H1 (cell line): ENCODE results near the gene PPIL3. TPM values are rescaled to one million over a fixed set of nuclear protein-coding genes. Genes with fewer than 3 reads are reported as not detected.

Experiments used
- CREB1 ChIP-seq: IDR thresholded peaks from 2 replicates; pipeline ENCODE4 v1.6.1; 2012; ENCODE audit warnings: inconsistent platforms
- KDM1A ChIP-seq: fragments of 200-600, 300-600 bp; sonication (generic); IDR thresholded peaks from 2 replicates; pipeline ENCODE4 v1.7.1; 2016; ENCODE audit warnings: mild to moderate bottlenecking, low read length, borderline replicate concordance
- KDM4A ChIP-seq: IDR thresholded peaks from one replicate; pipeline ENCODE4 v1.7.1; 2012; ENCODE audit warnings: low read depth, mild to moderate bottlenecking, moderate library complexity, low read length, inconsistent platforms; ENCODE audit not compliant: severe bottlenecking
- SIX5 ChIP-seq: IDR thresholded peaks from 2 replicates; pipeline ENCODE4 v1.6.1; 2011; ENCODE audit warnings: mild to moderate bottlenecking, low read depth, low read length
- SP2 ChIP-seq: IDR thresholded peaks from 2 replicates; pipeline ENCODE4 v1.6.1; 2012; ENCODE audit warnings: mild to moderate bottlenecking, low read length, inconsistent platforms
- SUZ12 ChIP-seq: fragments of 200-600 bp; sonication (generic); IDR thresholded peaks from 2 replicates; pipeline ENCODE4 v1.6.1; 2012; ENCODE audit warnings: mild to moderate bottlenecking, inconsistent platforms, low read length, moderate library complexity, mixed read lengths
- TEAD4 ChIP-seq: IDR thresholded peaks from 2 replicates; pipeline ENCODE4 v1.6.1; 2012; ENCODE audit warnings: low read depth, low read length, inconsistent platforms, mixed read lengths
- USF2 ChIP-seq: IDR thresholded peaks from 2 replicates; pipeline ENCODE4 v1.6.1; 2011; ENCODE audit warnings: low read length, improper control_type of control experiment
- YY1 ChIP-seq: IDR thresholded peaks from 2 replicates; pipeline ENCODE4 v1.6.1; 2011; ENCODE audit warnings: low read depth, mild to moderate bottlenecking, low read length
- polyA plus RNA-seq, 7 experiments: library from polyadenylated mRNA; depleted of rRNA in 3 of 7; stranded (reverse) in 5 of 7; unstranded in 2 of 7; fragments of >200 nt in 5 of 7; fragments of 200-250 nt in 2 of 7; gene quantifications; 1 replicate in 5 of 7; 2 replicates in 1 of 7; 4 replicates in 1 of 7; pipeline versions ENCODE4 v1.2.1 to v1.2.3, GENCODE V29; 2011 to 2013; ENCODE audit warnings: missing spikeins in 2 of 7, mixed read lengths in 2 of 7
- total RNA-seq: library from RNA; stranded (reverse); fragmentation: NEBNext Ultra II Directional; extraction: Animal tissue kit (Norgen Biotek cat#: 25700); gene quantifications from 2 replicates; pipeline ENCODE4 v1.2.1, GENCODE V29; 2021
- TF ChIP-seq, protein P1 (sequence below): IDR thresholded peaks from 2 replicates; pipeline ENCODE4 v1.6.1; 2012; ENCODE audit warnings: inconsistent platforms

PPIL3 gene
- total and polyA plus RNA-seq, 2 of the 8 experiments (the other 6 are each of a cell fraction or from before 2014, with no cell fraction given), result 30.4 to 48.7 TPM

DNA sequence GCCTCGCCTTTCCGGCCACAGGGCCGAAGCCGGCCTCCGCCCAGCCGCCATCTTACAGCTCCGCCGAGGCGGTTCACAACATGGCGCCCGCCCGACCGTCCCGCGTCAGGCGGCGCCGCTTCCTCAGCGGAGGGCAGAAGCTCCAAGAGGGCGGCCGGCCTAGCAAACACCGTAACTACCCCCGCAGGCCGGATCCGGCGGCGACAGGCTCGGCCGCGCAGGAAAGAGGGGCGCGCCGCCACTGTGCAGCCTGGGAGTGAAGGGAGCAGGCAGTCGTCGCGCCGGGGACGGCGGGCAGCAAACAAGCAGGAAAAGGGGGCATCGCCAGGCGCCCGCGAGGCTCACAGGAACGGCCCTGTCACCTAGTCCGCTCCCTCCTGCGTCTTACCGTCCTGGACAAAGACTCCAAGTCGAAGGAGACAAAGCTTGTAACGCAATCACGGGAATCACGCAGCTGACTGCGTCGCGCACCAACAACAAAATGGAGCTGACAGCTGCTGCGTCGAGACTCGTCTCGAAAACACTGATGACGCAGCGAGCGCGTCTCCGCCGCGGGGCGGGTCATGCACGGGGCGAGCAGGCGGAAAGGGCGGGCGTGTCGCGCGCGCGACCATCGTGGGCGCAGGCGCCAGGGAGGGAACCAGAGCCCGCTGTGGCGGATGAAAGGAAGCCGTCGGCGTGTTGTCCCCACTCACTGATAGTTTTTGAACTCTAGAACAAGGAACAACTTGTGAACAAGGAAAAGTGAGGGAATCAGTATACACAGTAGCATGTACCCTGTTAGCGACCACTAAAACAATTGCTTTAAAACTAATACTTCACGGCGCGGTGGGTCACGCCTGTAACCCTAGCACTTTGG is 24.5 kb downstream of the PPIL3 start, which contains the start of gene CLK1 (continued):
- TF ChIP-seq SUZ12 (no peak), SP2 (no peak), TEAD4 (peak; percentile 89), CREB1 (peak; percentile 96), YY1 (peak; percentile 99), KDM4A (peak; percentile 76), KDM1A (no peak), SIX5 (no peak), USF2 (no peak)
- TF ChIP-seq, protein P1, sequence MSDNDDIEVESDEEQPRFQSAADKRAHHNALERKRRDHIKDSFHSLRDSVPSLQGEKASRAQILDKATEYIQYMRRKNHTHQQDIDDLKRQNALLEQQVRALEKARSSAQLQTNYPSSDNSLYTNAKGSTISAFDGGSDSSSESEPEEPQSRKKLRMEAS, result peak; percentile 78
